ENCODE measurements around the gene PPP3R2.

Gene PPP3R2

DNA sequence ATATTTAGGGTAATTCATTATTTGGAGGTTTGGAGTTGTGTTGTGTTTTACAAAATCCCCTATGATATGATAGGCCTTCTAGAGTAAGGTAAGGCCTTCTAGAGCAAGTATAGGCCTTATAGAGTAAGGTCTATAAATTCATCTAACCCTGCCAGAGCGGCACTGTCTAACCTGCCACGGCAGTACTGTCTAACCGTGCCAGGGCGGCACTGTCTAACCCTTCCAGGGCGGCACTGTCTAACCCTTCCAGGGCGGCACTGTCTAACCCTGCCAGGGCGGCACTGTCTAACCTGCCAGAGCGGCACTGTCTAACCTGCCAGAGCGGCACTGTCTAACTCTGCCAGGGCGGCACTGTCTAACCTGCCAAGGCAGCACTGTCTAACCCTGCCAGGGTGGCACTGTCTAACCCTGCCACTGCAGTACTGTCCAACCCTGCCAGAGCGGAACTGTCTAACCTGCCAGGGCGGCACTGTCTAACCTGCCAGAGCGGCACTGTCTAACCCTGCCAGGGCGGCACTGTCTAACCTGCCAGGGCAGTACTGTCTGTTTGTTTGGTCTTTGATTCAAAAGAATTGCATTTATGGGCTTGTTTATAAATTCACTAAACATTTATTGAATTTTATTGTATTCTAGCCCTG is 51.6 kb downstream of the PPP3R2 start:
- H3K27ac ChIP-seq (ENCODE audit: poor library complexity, severe bottlenecking) = no peak overlapping the region
- H3K9me3 ChIP-seq (ENCODE audit: severe bottlenecking) = no peaks in the 10 kb centered on the region
- peaks cover 80% of the 10 kb centered on the region for H3K36me3 ChIP-seq (ENCODE audit: low read depth)
- H3K27me3 ChIP-seq (ENCODE audit: insufficient read depth, poor library complexity, severe bottlenecking) = no peaks in the 10 kb centered on the region
- no peaks in the 10 kb centered on the region for H3K4me1 ChIP-seq (ENCODE audit: insufficient read depth, poor library complexity, severe bottlenecking)
- no peak for TF ChIP-seq CTCF (IDR thresholded peaks at IDR 0.05; ENCODE audit: poor library complexity, severe bottlenecking)
- DNase-seq (ENCODE audit: low spot score) (no peak), ATAC-seq (ENCODE audit: low read depth) (no peak)
- no peak overlapping the region for H3K4me3 ChIP-seq (ENCODE audit: severe bottlenecking)

Measured in RWPE2 (cell line).